SU-DHL-6 (cell line): ENCODE data around the gene EXOC6B.

Source experiments
- H2AFZ ChIP-seq: fragments of 200-600 bp; sonication (generic); 2 replicates; pipeline ENCODE4 v1.6.1; 2014; ENCODE audit warnings: low read depth, mild to moderate bottlenecking, moderate library complexity, mixed read lengths, antibody characterized with exemption, low read length; ENCODE audit not compliant: severe bottlenecking
- H3F3A ChIP-seq: fragments of 200-600 bp; shearing (Covaris generic); 2 replicates; pipeline ENCODE4 v1.6.0; 2016; ENCODE audit warnings: antibody characterized with exemption, mild to moderate bottlenecking; ENCODE audit not compliant: insufficient read depth
- H3K27ac ChIP-seq: fragments of 200-600 bp; sonication (generic); 2 replicates; pipeline ENCODE4 v1.5.1; 2016; ENCODE audit warnings: low read depth, mild to moderate bottlenecking, low read length, moderate library complexity, mixed read lengths
- H3K27me3 ChIP-seq: fragments of 200-600 bp; sonication (generic), shearing (Covaris generic); 2 replicates; pipeline ENCODE4 v1.6.0; 2014; ENCODE audit warnings: mild to moderate bottlenecking, low read length
- H3K36me3 ChIP-seq: fragments of 200-600 bp; sonication (generic); 2 replicates; pipeline ENCODE4 v1.6.1; 2014; ENCODE audit warnings: mild to moderate bottlenecking, low read length, mixed read lengths
- H3K4me2 ChIP-seq: fragments of 300-600, 200-600 bp; shearing (Covaris generic), sonication (generic); 2 replicates; pipeline ENCODE4 v1.6.0; 2014; ENCODE audit warnings: low read length, low read depth, mild to moderate bottlenecking; ENCODE audit not compliant: poor library complexity, severe bottlenecking
- H3K4me3 ChIP-seq: fragments of 200-600 bp; sonication (generic); 2 replicates; pipeline ENCODE4 v1.5.1; 2014; ENCODE audit warnings: antibody characterized with exemption, low read length, mild to moderate bottlenecking, mixed read lengths; ENCODE audit not compliant: insufficient read depth, poor library complexity, severe bottlenecking
- H3K79me2 ChIP-seq: fragments of 200-600 bp; sonication (generic); 2 replicates; pipeline ENCODE4 v1.6.1; 2014; ENCODE audit warnings: mild to moderate bottlenecking, low read length, moderate library complexity; ENCODE audit not compliant: insufficient read depth
- H3K9ac ChIP-seq: fragments of 200-600 bp; sonication (generic); 2 replicates; pipeline ENCODE4 v1.7.0; 2014; ENCODE audit warnings: mild to moderate bottlenecking, low read length
- H3K9me2 ChIP-seq: fragments of 200-600 bp; sonication (generic); replicated peaks from 2 replicates; pipeline ENCODE4 v1.6.1; 2014; ENCODE audit warnings: low read length; ENCODE audit not compliant: insufficient read depth
- H3K9me3 ChIP-seq: fragments of 200-600 bp; sonication (generic); 2 replicates; pipeline ENCODE4 v1.6.1; 2014; ENCODE audit warnings: low read length, mixed read lengths; ENCODE audit not compliant: insufficient read depth
- H4K20me1 ChIP-seq: fragments of 200-600 bp; sonication (generic); 2 replicates; pipeline ENCODE4 v1.6.1; 2014; ENCODE audit warnings: low read depth, mild to moderate bottlenecking, antibody characterized with exemption, low read length, moderate library complexity, mixed read lengths
- EZH2phosphoT487 ChIP-seq: fragments of 200-600 bp; sonication (generic), shearing (Covaris generic); conservative IDR thresholded peaks from 2 replicates; pipeline ENCODE4 v1.6.1; 2018; ENCODE audit warnings: mild to moderate bottlenecking, antibody characterized with exemption, low read length, moderate library complexity, mixed read lengths
- TF ChIP-seq, protein P1 (sequence below): fragments of 200-600 bp; sonication (generic); IDR thresholded peaks from one replicate; pipeline ENCODE4 v1.5.1; 2017; ENCODE audit warnings: antibody characterized with exemption, mild to moderate bottlenecking, low read length, moderate library complexity; ENCODE audit not compliant: insufficient read depth, poor library complexity, severe bottlenecking

EXOC6B gene

DNA sequence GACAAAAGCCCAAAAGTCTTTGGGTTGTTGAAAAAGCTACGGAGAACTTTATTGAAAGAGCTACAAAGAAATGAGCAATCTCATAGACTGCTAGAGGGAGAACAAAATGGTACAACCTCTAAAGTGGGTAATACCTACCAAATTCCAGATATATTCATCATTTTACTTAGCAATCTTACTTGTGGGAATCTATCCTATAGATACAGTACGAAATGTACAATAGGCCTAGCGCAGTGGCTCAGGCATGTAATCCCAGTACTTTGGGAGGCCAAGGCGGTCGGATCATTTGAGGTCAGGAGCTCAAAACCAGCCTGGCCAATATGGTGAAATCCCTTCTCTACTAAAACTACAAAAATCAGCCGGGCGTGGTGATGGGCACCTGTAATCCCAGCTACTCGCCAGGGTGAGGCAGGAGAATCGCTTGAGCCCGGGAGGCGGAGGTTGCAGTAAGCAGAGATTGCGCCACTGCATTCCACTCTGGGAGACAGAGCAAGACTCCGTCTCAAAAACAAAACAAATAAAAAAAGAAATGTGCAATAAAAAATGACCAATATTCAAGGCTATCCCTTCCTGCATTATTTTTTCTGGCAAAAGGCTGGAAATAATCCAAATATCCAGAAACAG, 10.1 kb downstream of the EXOC6B start:
- Histone ChIP-seq H3K36me3 (no peaks in the 10 kb centered on the region), H2AFZ (no peak overlapping the region), H3K27ac (no peak overlapping the region), H3K4me2 (no peak overlapping the region), H3K9me3 (no peaks in the 10 kb centered on the region), H3K9ac (no peak overlapping the region), H3K27me3 (no peaks in the 10 kb centered on the region), H3F3A (no peaks in the 10 kb centered on the region), H3K4me3 (no peak overlapping the region), H3K9me2 (no peaks in the 10 kb centered on the region), H4K20me1 (no peaks in the 10 kb centered on the region), H3K79me2 (no peaks in the 10 kb centered on the region)
- TF ChIP-seq, protein P1, sequence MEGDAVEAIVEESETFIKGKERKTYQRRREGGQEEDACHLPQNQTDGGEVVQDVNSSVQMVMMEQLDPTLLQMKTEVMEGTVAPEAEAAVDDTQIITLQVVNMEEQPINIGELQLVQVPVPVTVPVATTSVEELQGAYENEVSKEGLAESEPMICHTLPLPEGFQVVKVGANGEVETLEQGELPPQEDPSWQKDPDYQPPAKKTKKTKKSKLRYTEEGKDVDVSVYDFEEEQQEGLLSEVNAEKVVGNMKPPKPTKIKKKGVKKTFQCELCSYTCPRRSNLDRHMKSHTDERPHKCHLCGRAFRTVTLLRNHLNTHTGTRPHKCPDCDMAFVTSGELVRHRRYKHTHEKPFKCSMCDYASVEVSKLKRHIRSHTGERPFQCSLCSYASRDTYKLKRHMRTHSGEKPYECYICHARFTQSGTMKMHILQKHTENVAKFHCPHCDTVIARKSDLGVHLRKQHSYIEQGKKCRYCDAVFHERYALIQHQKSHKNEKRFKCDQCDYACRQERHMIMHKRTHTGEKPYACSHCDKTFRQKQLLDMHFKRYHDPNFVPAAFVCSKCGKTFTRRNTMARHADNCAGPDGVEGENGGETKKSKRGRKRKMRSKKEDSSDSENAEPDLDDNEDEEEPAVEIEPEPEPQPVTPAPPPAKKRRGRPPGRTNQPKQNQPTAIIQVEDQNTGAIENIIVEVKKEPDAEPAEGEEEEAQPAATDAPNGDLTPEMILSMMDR = no peak
- TF ChIP-seq EZH2phosphoT487 = no peak

DNA sequence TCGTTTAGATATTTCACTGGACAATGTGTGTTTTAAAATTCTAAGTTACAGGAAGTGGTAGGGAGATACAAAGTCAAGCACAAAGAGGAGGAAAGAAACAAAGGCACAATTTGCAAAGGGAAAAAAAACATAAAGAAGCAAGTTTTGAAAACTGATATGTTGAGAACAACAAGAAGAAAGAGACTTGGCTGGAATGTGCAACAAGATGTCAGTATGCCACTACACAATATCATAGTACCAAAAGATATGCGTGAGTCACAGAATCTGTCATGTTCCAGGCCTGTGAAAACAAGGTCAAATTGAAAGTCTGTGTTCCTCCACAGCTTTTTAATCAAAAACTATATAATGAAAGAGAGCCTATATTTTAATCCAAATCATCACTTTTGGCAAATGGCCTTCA, 12.0 kb downstream of the EXOC6B start:
- no peak overlapping the region for H3K27ac ChIP-seq
- no peaks in the 10 kb centered on the region; the same call in 1 of the 2 replicates for H3K9me2 ChIP-seq
- no peaks in the 10 kb centered on the region for H4K20me1 ChIP-seq
- H3K79me2 ChIP-seq = no peaks in the 10 kb centered on the region
- H3K27me3 ChIP-seq = no peaks in the 10 kb centered on the region; the same call in 1 of the 2 replicates
- TF ChIP-seq EZH2phosphoT487 = no peak
- no peaks in the 10 kb centered on the region for H3K9me3 ChIP-seq
- H3K4me2 ChIP-seq = no peak overlapping the region
- no peak overlapping the region for H3K9ac ChIP-seq
- no peak overlapping the region for H3K4me3 ChIP-seq
- no peaks in the 10 kb centered on the region for H3K36me3 ChIP-seq
- H2AFZ ChIP-seq = no peak overlapping the region
- no peaks in the 10 kb centered on the region for H3F3A ChIP-seq

DNA sequence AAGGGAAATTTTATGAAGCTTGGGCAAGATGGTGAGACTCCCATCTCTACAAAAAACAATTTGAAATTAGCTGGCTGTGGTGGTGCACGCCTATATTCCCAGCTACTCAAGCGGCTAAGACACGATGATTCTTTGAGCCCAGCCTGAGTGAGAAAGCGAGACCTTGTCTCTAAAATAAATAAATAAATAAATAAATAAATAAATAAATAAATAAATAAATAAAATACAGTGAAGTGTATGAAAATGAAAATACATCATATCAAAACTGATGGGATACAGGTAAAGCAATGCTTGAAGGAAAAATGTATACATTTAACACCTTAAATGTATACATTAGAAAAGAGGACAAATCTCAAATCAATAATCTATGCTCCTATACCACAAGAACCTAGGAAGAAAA, 15.7 kb downstream of the EXOC6B start:
- Histone ChIP-seq H2AFZ (no peak overlapping the region), H3K79me2 (no peaks in the 10 kb centered on the region), H3K27ac (no peak overlapping the region), H3K27me3 (no peaks in the 10 kb centered on the region; the same call in 1 of the 2 replicates), H3K9me2 (no peaks in the 10 kb centered on the region; the same call in 1 of the 2 replicates), H4K20me1 (no peaks in the 10 kb centered on the region), H3F3A (no peaks in the 10 kb centered on the region), H3K36me3 (no peaks in the 10 kb centered on the region), H3K9me3 (no peaks in the 10 kb centered on the region), H3K4me2 (no peak overlapping the region), H3K9ac (no peak overlapping the region), H3K4me3 (no peak overlapping the region)
- no peak for TF ChIP-seq EZH2phosphoT487
- TF ChIP-seq, protein P1 = no peak

DNA sequence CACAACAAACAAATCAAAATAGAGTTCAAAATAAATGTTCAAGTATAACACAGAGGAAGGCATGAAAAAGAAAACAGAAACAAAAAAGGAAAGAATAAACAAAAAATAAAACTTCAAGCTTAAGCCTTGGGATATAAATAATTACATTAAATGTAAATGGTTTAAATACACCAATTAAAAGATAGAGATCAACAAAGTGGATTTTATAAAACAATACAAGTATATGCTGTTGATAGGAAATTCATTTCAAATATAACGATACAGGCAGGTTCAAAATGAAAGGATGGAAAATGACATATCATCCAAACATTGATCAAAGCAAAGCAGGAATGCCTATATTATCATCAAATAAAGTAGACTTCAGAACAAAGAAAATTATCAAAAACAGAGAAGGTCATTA, 16.7 kb downstream of the EXOC6B start:
- H3K27me3 ChIP-seq = no peaks in the 10 kb centered on the region; the same call in 1 of the 2 replicates
- no peak overlapping the region for H3K9ac ChIP-seq
- H3K27ac ChIP-seq = no peak overlapping the region
- H2AFZ ChIP-seq = no peak overlapping the region
- no peaks in the 10 kb centered on the region; the same call in 1 of the 2 replicates for H3K9me2 ChIP-seq
- no peak overlapping the region for H3K4me3 ChIP-seq
- H3K79me2 ChIP-seq = no peaks in the 10 kb centered on the region
- H3K4me2 ChIP-seq = no peak overlapping the region
- no peaks in the 10 kb centered on the region for H3F3A ChIP-seq
- H3K9me3 ChIP-seq = no peaks in the 10 kb centered on the region
- no peaks in the 10 kb centered on the region for H3K36me3 ChIP-seq
- TF ChIP-seq, protein P1 = no peak
- TF ChIP-seq EZH2phosphoT487 = no peak
- H4K20me1 ChIP-seq = no peaks in the 10 kb centered on the region
